ENCODE measurements around the gene PITPNC1.
"Not testable (repeated sequence)": the region's sequence is repeated elsewhere in the genome, so short reads cannot be mapped to it uniquely, and the experiment has no call there.

The PITPNC1 gene

GRCh38 chr17:67376737-67377487 lies at the start of gene PITPNC1:
PITPNC1 (plus strand) TSS chr17:67377281.
- FAIRE-seq: no peak

GRCh38 chr17:67328026-67328425 lies 49.1 kb upstream of the PITPNC1 start:
- no peak for FAIRE-seq

- FAIRE-seq: not testable (repeated sequence)
These were observed 45.5 kb upstream of the PITPNC1 start for GRCh38 chr17:67331381-67332161.

GRCh38 chr17:67332162-67332508 lies 44.9 kb upstream of the PITPNC1 start:
- FAIRE-seq: not testable (repeated sequence)

GRCh38 chr17:67335245-67335835 lies 41.7 kb upstream of the PITPNC1 start:
- FAIRE-seq: no peak

- no peak for FAIRE-seq
These were observed 40.2 kb upstream of the PITPNC1 start for GRCh38 chr17:67336859-67337258.

- FAIRE-seq: not testable (repeated sequence)
These were observed 38.7 kb upstream of the PITPNC1 start for GRCh38 chr17:67338353-67338752.

GRCh38 chr17:67343237-67343636 lies 33.8 kb upstream of the PITPNC1 start:
- no peak for FAIRE-seq

- FAIRE-seq: no peak
These were observed 29.3 kb upstream of the PITPNC1 start for GRCh38 chr17:67347826-67348225.

- FAIRE-seq: no peak
These were observed 27.7 kb upstream of the PITPNC1 start for GRCh38 chr17:67349420-67349819.

- FAIRE-seq: no peak
These were observed 23.9 kb upstream of the PITPNC1 start for GRCh38 chr17:67353161-67353560.

GRCh38 chr17:67353929-67354574 lies 23.0 kb upstream of the PITPNC1 start:
- FAIRE-seq: no peak

- FAIRE-seq: no peak
These were observed 18.5 kb upstream of the PITPNC1 start for GRCh38 chr17:67358612-67359011.

- no peak for FAIRE-seq
These were observed 16.9 kb upstream of the PITPNC1 start for GRCh38 chr17:67359960-67360791.

- no peak for FAIRE-seq
These were observed 16.2 kb upstream of the PITPNC1 start for GRCh38 chr17:67360880-67361279.

- no peak for FAIRE-seq
These were observed 14.9 kb upstream of the PITPNC1 start for GRCh38 chr17:67362173-67362572.

- FAIRE-seq: no peak
These were observed 12.0 kb upstream of the PITPNC1 start for GRCh38 chr17:67364847-67365737.

- no peak for FAIRE-seq
These were observed 11.3 kb upstream of the PITPNC1 start for GRCh38 chr17:67365738-67366192.

- FAIRE-seq: no peak
These were observed 10.6 kb upstream of the PITPNC1 start, which contains the start of gene PSMD12 for GRCh38 chr17:67366193-67367157. PSMD12 (minus strand) TSS chr17:67366577; CDS start chr17:67366519, 58 bp downstream.

- no peak for FAIRE-seq
These were observed 7.4 kb upstream of the PITPNC1 start for GRCh38 chr17:67369676-67370075.

Measured in A204.1 (cell line).